ENCODE measurements around the gene PGP.

The PGP gene

GRCh38 chr16:2186064-2186463 lies 28.6 kb downstream of the PGP start:
- no peak for TF ChIP-seq CTCF (IDR thresholded peaks at IDR 0.05; ENCODE audit: borderline replicate concordance, insufficient read depth, low read depth, low read length)
- H3K4me3 ChIP-seq (ENCODE audit: low read depth, low read length) = no peak overlapping the region

- no peak overlapping the region for H3K4me3 ChIP-seq (ENCODE audit: low read depth, low read length)
- TF ChIP-seq CTCF (IDR thresholded peaks at IDR 0.05; ENCODE audit: borderline replicate concordance, insufficient read depth, low read depth, low read length) = no peak
These were observed 29.7 kb downstream of the PGP start for GRCh38 chr16:2184962-2185361.

GRCh38 chr16:2184346-2184745 lies 30.3 kb downstream of the PGP start:
- no peak overlapping the region for H3K4me3 ChIP-seq (ENCODE audit: low read depth, low read length)
- TF ChIP-seq CTCF (IDR thresholded peaks at IDR 0.05; ENCODE audit: borderline replicate concordance, insufficient read depth, low read depth, low read length) = no peak

- no peak overlapping the region for H3K4me3 ChIP-seq (ENCODE audit: low read depth, low read length)
- TF ChIP-seq CTCF (IDR thresholded peaks at IDR 0.05; ENCODE audit: borderline replicate concordance, insufficient read depth, low read depth, low read length) = no peak
These were observed 31.0 kb downstream of the PGP start for GRCh38 chr16:2183671-2184070.

- H3K4me3 ChIP-seq (ENCODE audit: low read depth, low read length) = no peak overlapping the region
- no peak for TF ChIP-seq CTCF (IDR thresholded peaks at IDR 0.05; ENCODE audit: borderline replicate concordance, insufficient read depth, low read depth, low read length)
These were observed 32.7 kb downstream of the PGP start for GRCh38 chr16:2181952-2182351.

GRCh38 chr16:2180962-2181923 lies 33.4 kb downstream of the PGP start:
- H3K4me3 ChIP-seq (ENCODE audit: low read depth, low read length) = no peak overlapping the region
- TF ChIP-seq CTCF (IDR thresholded peaks at IDR 0.05; ENCODE audit: borderline replicate concordance, insufficient read depth, low read depth, low read length) = no peak

- no peak for TF ChIP-seq CTCF (IDR thresholded peaks at IDR 0.05; ENCODE audit: borderline replicate concordance, insufficient read depth, low read depth, low read length)
- no peak overlapping the region for H3K4me3 ChIP-seq (ENCODE audit: low read depth, low read length)
These were observed 34.2 kb downstream of the PGP start for GRCh38 chr16:2180461-2180860.

All from GM12875 (cell line).